Astrocyte (in vitro differentiated cells and primary cell): ENCODE measurements around the gene STK38. TPM values are rescaled to one million over a fixed set of nuclear protein-coding genes. Genes with fewer than 3 reads are reported as not detected.

Source experiments
- DNase-seq: peaks from one replicate; pipeline ENCODE4 v3.0.0-alpha.2; 2010; ENCODE audit warnings: low read depth
- FAIRE-seq: peaks from 2 replicates; lab custom pipeline; 2011; peaks lifted over from hg19 to GRCh38; lab: Jason Lieb, UNC
- H2AFZ ChIP-seq: 2 replicates; pipeline ENCODE4 v1.6.0; 2012; ENCODE audit warnings: low read depth, low read length, inconsistent platforms
- H3K27ac ChIP-seq: 2 replicates; pipeline ENCODE4 v1.5.1; 2011; ENCODE audit warnings: low read depth, low read length, inconsistent platforms
- H3K27me3 ChIP-seq: 2 replicates; pipeline ENCODE4 v1.6.0; 2011; ENCODE audit warnings: low read length, inconsistent platforms; ENCODE audit not compliant: insufficient read depth
- H3K36me3 ChIP-seq: 2 replicates; pipeline ENCODE4 v1.5.1; 2011; ENCODE audit warnings: low read length, inconsistent platforms; ENCODE audit not compliant: insufficient read depth
- H3K4me1 ChIP-seq: 2 replicates; pipeline ENCODE4 v1.5.1; 2011; ENCODE audit warnings: low read length, inconsistent platforms; ENCODE audit not compliant: insufficient read depth
- H3K4me2 ChIP-seq: 2 replicates; pipeline ENCODE4 v1.6.0; 2012; ENCODE audit warnings: low read length, inconsistent platforms
- H3K4me3 ChIP-seq: 2 replicates; pipeline ENCODE4 v1.5.1; 2011; ENCODE audit warnings: low read depth, mild to moderate bottlenecking, low read length, inconsistent platforms; ENCODE audit not compliant: insufficient read depth
- H3K79me2 ChIP-seq: 2 replicates; pipeline ENCODE4 v1.6.0; 2012; ENCODE audit warnings: mild to moderate bottlenecking, low read length, inconsistent platforms; ENCODE audit not compliant: insufficient read depth
- H3K9ac ChIP-seq: 2 replicates; pipeline ENCODE4 v1.6.0; 2012; ENCODE audit warnings: mild to moderate bottlenecking, low read length, inconsistent platforms
- H3K9me3 ChIP-seq: 2 replicates; pipeline ENCODE4 v1.5.1; 2012; ENCODE audit warnings: low read depth, mild to moderate bottlenecking, low read length, inconsistent platforms; ENCODE audit not compliant: insufficient read depth
- H4K20me1 ChIP-seq: 2 replicates; pipeline ENCODE4 v1.6.0; 2012; ENCODE audit warnings: low read length, inconsistent platforms; ENCODE audit not compliant: insufficient read depth
- H3K27ac Mint-ChIP-seq: one replicate; pipeline ENCODE4 v1.8.0; 2021; ENCODE audit warnings: mild to moderate bottlenecking, mixed read lengths; ENCODE audit not compliant: unreplicated experiment
- H3K27me3 Mint-ChIP-seq: one replicate; pipeline ENCODE4 v1.8.0; 2021; ENCODE audit warnings: low read depth, mixed read lengths; ENCODE audit not compliant: unreplicated experiment
- H3K36me3 Mint-ChIP-seq: one replicate; pipeline ENCODE4 v1.8.0; 2021; ENCODE audit warnings: low read depth, mixed read lengths; ENCODE audit not compliant: unreplicated experiment
- H3K4me1 Mint-ChIP-seq: one replicate; pipeline ENCODE4 v1.8.0; 2021; ENCODE audit warnings: low read depth, mixed read lengths; ENCODE audit not compliant: unreplicated experiment
- H3K4me3 Mint-ChIP-seq: one replicate; pipeline ENCODE4 v1.8.0; 2021; ENCODE audit warnings: mild to moderate bottlenecking, moderate library complexity, mixed read lengths; ENCODE audit not compliant: unreplicated experiment
- H3K9me3 Mint-ChIP-seq: one replicate; pipeline ENCODE4 v1.8.0; 2021; ENCODE audit warnings: mild to moderate bottlenecking, mixed read lengths; ENCODE audit not compliant: unreplicated experiment
- EZH2 ChIP-seq: IDR thresholded peaks from 2 replicates; pipeline ENCODE4 v1.6.1; 2012; ENCODE audit warnings: mild to moderate bottlenecking, low read length, inconsistent platforms; ENCODE audit not compliant: insufficient read depth
- total RNA-seq: library from RNA; stranded (reverse); gene quantifications from 2 replicates; pipeline ENCODE4 v1.2.1, GENCODE V29; 2021
- TF ChIP-seq, protein P1 (sequence below): IDR thresholded peaks from 2 replicates; pipeline ENCODE4 v1.5.1; 2011; ENCODE audit warnings: low read depth, mild to moderate bottlenecking, inconsistent platforms, low read length, moderate library complexity; ENCODE audit not compliant: insufficient read depth

STK38 gene
- total RNA-seq, 1 donor from 2014 or later = 54.1 TPM

DNA sequence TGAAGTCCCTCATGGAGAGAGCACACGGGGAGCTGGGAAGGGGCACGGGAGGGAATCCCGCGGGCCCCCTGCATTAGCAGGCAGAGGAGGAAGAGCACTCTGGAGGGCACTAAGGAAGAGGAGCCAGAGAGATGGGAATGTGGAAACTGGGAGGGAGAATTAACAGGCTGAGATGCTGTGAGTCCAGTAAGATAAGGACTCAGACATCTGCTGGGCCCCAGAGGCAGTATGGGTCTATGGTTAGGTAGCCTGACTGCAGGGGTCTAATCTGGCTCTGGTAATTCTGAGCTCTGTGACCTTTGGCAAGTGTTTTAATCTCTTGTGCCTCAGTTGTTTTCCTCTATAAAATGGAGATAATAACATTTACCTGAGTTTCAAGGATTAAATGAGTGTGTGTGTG is 31.2 kb upstream of the STK38 start:
- Mint-ChIP-seq H3K9me3 (peaks cover 1% of the 10 kb centered on the region), H3K27ac (peak overlapping the region; percentile 97), H3K27me3 (no peaks in the 10 kb centered on the region), H3K36me3 (no peaks in the 10 kb centered on the region), H3K4me1 (peaks cover 23% of the 10 kb centered on the region), H3K4me3 (no peak overlapping the region)
- H3K27ac ChIP-seq = peak overlapping the region; percentile 10
- FAIRE-seq (no peak), DNase-seq (no peak)
- H3K4me3 ChIP-seq = no peak overlapping the region
- no peaks in the 10 kb centered on the region for H3K79me2 ChIP-seq
- H4K20me1 ChIP-seq = no peaks in the 10 kb centered on the region
- H2AFZ ChIP-seq = no peak overlapping the region
- H3K9ac ChIP-seq = peak overlapping the region; percentile 11
- TF ChIP-seq, protein P1, sequence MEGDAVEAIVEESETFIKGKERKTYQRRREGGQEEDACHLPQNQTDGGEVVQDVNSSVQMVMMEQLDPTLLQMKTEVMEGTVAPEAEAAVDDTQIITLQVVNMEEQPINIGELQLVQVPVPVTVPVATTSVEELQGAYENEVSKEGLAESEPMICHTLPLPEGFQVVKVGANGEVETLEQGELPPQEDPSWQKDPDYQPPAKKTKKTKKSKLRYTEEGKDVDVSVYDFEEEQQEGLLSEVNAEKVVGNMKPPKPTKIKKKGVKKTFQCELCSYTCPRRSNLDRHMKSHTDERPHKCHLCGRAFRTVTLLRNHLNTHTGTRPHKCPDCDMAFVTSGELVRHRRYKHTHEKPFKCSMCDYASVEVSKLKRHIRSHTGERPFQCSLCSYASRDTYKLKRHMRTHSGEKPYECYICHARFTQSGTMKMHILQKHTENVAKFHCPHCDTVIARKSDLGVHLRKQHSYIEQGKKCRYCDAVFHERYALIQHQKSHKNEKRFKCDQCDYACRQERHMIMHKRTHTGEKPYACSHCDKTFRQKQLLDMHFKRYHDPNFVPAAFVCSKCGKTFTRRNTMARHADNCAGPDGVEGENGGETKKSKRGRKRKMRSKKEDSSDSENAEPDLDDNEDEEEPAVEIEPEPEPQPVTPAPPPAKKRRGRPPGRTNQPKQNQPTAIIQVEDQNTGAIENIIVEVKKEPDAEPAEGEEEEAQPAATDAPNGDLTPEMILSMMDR = no peak
- TF ChIP-seq EZH2 = no peak
- H3K4me1 ChIP-seq = peaks cover 24% of the 10 kb centered on the region
- no peaks in the 10 kb centered on the region for H3K36me3 ChIP-seq
- H3K27me3 ChIP-seq = no peaks in the 10 kb centered on the region
- no peaks in the 10 kb centered on the region for H3K9me3 ChIP-seq
- H3K4me2 ChIP-seq = no peak overlapping the region

- H3K9me3 ChIP-seq = no peaks in the 10 kb centered on the region
- no peak for TF ChIP-seq EZH2
- TF ChIP-seq, protein P1 = no peak
- H3K4me1 ChIP-seq = peaks cover 21% of the 10 kb centered on the region
- H3K4me1 Mint-ChIP-seq = peaks cover 23% of the 10 kb centered on the region
- H3K36me3 Mint-ChIP-seq = no peaks in the 10 kb centered on the region
- peak overlapping the region; percentile 10 for H3K27ac ChIP-seq
- H2AFZ ChIP-seq = no peak overlapping the region
- peaks cover 1% of the 10 kb centered on the region for H3K9me3 Mint-ChIP-seq
- peak overlapping the region; percentile 11 for H3K9ac ChIP-seq
- FAIRE-seq (no peak), DNase-seq (no peak)
- peak overlapping the region; percentile 64 for H3K4me3 Mint-ChIP-seq
- peak overlapping the region; percentile 45 for H3K4me2 ChIP-seq
- H4K20me1 ChIP-seq = no peaks in the 10 kb centered on the region
- H3K36me3 ChIP-seq = no peaks in the 10 kb centered on the region
- no peaks in the 10 kb centered on the region for H3K27me3 ChIP-seq
- H3K4me3 ChIP-seq = no peak overlapping the region
- peak overlapping the region; percentile 97 for H3K27ac Mint-ChIP-seq
- no peaks in the 10 kb centered on the region for H3K27me3 Mint-ChIP-seq
- H3K79me2 ChIP-seq = no peaks in the 10 kb centered on the region
These were observed 30.8 kb upstream of the STK38 start for GRCh38 chr6:36578030-36578429.

- Histone ChIP-seq H3K4me3 (no peak overlapping the region), H3K9ac (peak overlapping the region; percentile 15), H2AFZ (no peak overlapping the region), H3K4me1 (peaks cover 21% of the 10 kb centered on the region), H3K36me3 (no peaks in the 10 kb centered on the region), H3K27me3 (no peaks in the 10 kb centered on the region), H4K20me1 (no peaks in the 10 kb centered on the region), H3K4me2 (peak overlapping the region; percentile 45), H3K27ac (peak overlapping the region; percentile 47), H3K9me3 (no peaks in the 10 kb centered on the region), H3K79me2 (no peaks in the 10 kb centered on the region)
- H3K9me3 Mint-ChIP-seq = peaks cover 1% of the 10 kb centered on the region
- FAIRE-seq = no peak
- TF ChIP-seq, protein P1 = no peak
- no peak for TF ChIP-seq EZH2
- DNase-seq = peak; percentile 97
- H3K4me1 Mint-ChIP-seq = peaks cover 20% of the 10 kb centered on the region
- H3K4me3 Mint-ChIP-seq = peak overlapping the region; percentile 40
- no peaks in the 10 kb centered on the region for H3K27me3 Mint-ChIP-seq
- H3K27ac Mint-ChIP-seq = peak overlapping the region; percentile 97
- no peaks in the 10 kb centered on the region for H3K36me3 Mint-ChIP-seq
These were observed 30.0 kb upstream of the STK38 start for GRCh38 chr6:36577301-36577700.
